Erythroblast (primary cell): ENCODE results near the gene C1QTNF3.

Experiments
- GATA1 ChIP-seq: IDR thresholded peaks from 2 replicates; pipeline ENCODE4 v1.6.1; 2011; ENCODE audit warnings: low read depth, mild to moderate bottlenecking, control low read depth, low read length, moderate library complexity
- POLR2A ChIP-seq: IDR thresholded peaks from 2 replicates; pipeline ENCODE4 v1.6.1; 2011; ENCODE audit warnings: mild to moderate bottlenecking, low read length

DNA sequence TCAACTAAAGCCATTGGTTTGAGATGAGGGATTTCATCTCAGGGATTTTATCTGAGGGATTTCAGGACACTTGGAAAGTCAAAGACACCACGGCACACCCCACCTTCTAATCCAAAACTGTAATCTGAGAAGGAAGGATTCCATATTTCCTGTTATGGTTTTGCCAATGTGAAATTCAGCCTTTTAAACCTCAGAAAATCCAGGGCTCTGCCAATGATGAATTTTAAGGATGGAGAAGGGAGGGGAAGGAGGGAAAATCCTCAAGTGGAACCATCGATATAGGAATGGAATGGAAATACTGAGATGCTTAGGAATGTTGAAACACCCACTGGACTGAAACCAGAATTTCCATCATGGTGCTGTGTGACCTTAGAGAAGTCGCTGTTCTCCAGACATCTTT, 5.3 kb downstream of the C1QTNF3 start:
- TF ChIP-seq POLR2A: no peak
- no peak for TF ChIP-seq GATA1
